NB4 (cell line): ENCODE data around the gene CHRM2.

Experiments used
- DNase-seq: peaks from one replicate; pipeline ENCODE4 v3.0.0; 2010; ENCODE audit warnings: low read depth
- H3K4me3 ChIP-seq: one replicate; pipeline ENCODE4 v1.5.1; 2011; ENCODE audit warnings: mild to moderate bottlenecking, low read depth, low read length, moderate library complexity
- CTCF ChIP-seq: IDR thresholded peaks from one replicate; pipeline ENCODE4 v1.5.1; 2012; ENCODE audit warnings: low read depth, low read length
- MAX ChIP-seq: IDR thresholded peaks from 2 replicates; pipeline ENCODE4 v1.6.1; 2011; ENCODE audit warnings: low read depth, low read length
- MYC ChIP-seq: IDR thresholded peaks from 2 replicates; pipeline ENCODE4 v1.6.1; 2011; ENCODE audit warnings: low read depth, low read length
- POLR2A ChIP-seq: IDR thresholded peaks from 2 replicates; pipeline ENCODE4 v1.6.1; 2011; ENCODE audit warnings: mild to moderate bottlenecking; ENCODE audit not compliant: insufficient read length; ENCODE audit errors: extremely low read depth

The CHRM2 gene

GRCh38 chr7:136900005-136900404 is 31.6 kb downstream of the CHRM2 start:
- no peak overlapping the region for H3K4me3 ChIP-seq
- TF ChIP-seq MAX (no peak), POLR2A (no peak)
- DNase-seq = no peak

- no peak for DNase-seq
- TF ChIP-seq MYC (no peak), POLR2A (no peak), CTCF (no peak), MAX (no peak)
- no peak overlapping the region for H3K4me3 ChIP-seq
Observed at GRCh38 chr7:136910771-136911170, 42.3 kb downstream of the CHRM2 start.

GRCh38 chr7:136911344-136911743 is 42.9 kb downstream of the CHRM2 start:
- TF ChIP-seq MYC (no peak), MAX (no peak), CTCF (no peak), POLR2A (no peak)
- DNase-seq = peak; percentile 12
- H3K4me3 ChIP-seq = no peak overlapping the region

- DNase-seq = no peak
- TF ChIP-seq MYC (no peak), MAX (no peak), CTCF (no peak), POLR2A (no peak)
- no peak overlapping the region for H3K4me3 ChIP-seq
Observed at GRCh38 chr7:136912339-136912738, 43.9 kb downstream of the CHRM2 start.

- TF ChIP-seq MYC (no peak), POLR2A (no peak), MAX (no peak)
Observed at GRCh38 chr7:136914016-136914415, 45.6 kb downstream of the CHRM2 start.

GRCh38 chr7:136919820-136920219 is 51.4 kb downstream of the CHRM2 start:
- DNase-seq = no peak
- no peak overlapping the region for H3K4me3 ChIP-seq
- TF ChIP-seq POLR2A (no peak), MYC (no peak), CTCF (no peak), MAX (no peak)

More at GRCh38 chr7:136914016-136914415, 45.6 kb downstream of the CHRM2 start:
- H3K4me3 ChIP-seq = no peak overlapping the region
- DNase-seq = no peak
